Nephron progenitor cell (in vitro differentiated cells): ENCODE data around the gene SPATC1L.

ENCODE experiments used
- DNase-seq: peaks from one replicate; pipeline ENCODE4 v3.0.0; 2021
- H3K27ac Mint-ChIP-seq: 2 replicates; pipeline ENCODE4 v1.8.0; 2021; ENCODE audit warnings: mild to moderate bottlenecking, moderate library complexity, mixed read lengths
- H3K27me3 Mint-ChIP-seq: 2 replicates; pipeline ENCODE4 v1.8.0; 2021; ENCODE audit warnings: mild to moderate bottlenecking, low read depth, mixed read lengths; ENCODE audit not compliant: poor library complexity
- H3K36me3 Mint-ChIP-seq: 2 replicates; pipeline ENCODE4 v1.8.0; 2021; ENCODE audit warnings: low read depth, mixed read lengths
- H3K4me1 Mint-ChIP-seq: 2 replicates; pipeline ENCODE4 v1.8.0; 2021; ENCODE audit warnings: mixed read lengths
- H3K4me3 Mint-ChIP-seq: 2 replicates; pipeline ENCODE4 v1.8.0; 2021; ENCODE audit warnings: mild to moderate bottlenecking, moderate library complexity, mixed read lengths
- H3K9me3 Mint-ChIP-seq: 2 replicates; pipeline ENCODE4 v1.8.0; 2021; ENCODE audit warnings: mild to moderate bottlenecking, moderate library complexity, mixed read lengths
- TF ChIP-seq, protein P1 (sequence below): fragments of 200-600 bp; sonication (generic); IDR thresholded peaks from 2 replicates; pipeline ENCODE4 v1.5.0; 2021; ENCODE audit warnings: antibody characterized with exemption

Gene SPATC1L

DNA sequence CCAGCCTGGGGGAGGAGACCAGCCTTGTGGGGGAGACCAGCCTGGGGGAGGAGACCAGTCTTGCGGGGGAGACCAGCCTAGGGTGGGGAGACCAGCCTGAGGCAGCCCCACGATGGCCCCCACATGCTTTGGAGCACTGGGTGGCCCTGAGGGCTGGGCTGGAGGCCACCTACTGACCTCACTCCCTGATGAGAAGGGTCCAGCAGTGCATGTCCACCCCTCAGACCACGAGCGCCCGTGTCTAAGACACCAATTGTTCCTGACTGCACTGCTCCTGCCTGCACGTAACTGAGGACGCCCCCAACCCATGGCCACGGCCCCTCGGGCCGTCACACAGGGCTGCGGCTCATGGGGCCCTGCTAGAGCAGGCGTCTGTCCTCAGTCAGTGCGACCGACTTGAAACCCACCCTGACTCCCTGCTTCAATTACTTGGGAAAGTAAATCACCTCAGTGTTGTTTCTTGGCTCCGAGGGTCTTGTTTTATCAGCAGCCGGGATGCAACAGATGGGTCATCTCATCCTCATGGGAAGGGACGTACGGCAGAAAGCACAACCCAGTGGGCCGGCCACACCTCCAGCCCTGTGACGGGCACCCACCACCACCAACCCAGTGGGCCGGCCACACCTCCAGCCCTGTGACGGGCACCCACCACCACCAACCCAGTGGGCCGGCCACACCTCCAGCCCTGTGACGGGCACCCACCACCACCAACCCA lies at the start of gene SPATC1L:
Gene SPATC1L, minus strand, starts transcription at position 550 of the 715 bp plus-strand sequence. CDS start 1,643 bp downstream, outside the sequence.
- H3K27ac Mint-ChIP-seq: peak within 1 kb of the TSS; percentile 96
- peak within 1 kb of the TSS; percentile 90 for H3K4me3 Mint-ChIP-seq
- TF ChIP-seq, protein P1, sequence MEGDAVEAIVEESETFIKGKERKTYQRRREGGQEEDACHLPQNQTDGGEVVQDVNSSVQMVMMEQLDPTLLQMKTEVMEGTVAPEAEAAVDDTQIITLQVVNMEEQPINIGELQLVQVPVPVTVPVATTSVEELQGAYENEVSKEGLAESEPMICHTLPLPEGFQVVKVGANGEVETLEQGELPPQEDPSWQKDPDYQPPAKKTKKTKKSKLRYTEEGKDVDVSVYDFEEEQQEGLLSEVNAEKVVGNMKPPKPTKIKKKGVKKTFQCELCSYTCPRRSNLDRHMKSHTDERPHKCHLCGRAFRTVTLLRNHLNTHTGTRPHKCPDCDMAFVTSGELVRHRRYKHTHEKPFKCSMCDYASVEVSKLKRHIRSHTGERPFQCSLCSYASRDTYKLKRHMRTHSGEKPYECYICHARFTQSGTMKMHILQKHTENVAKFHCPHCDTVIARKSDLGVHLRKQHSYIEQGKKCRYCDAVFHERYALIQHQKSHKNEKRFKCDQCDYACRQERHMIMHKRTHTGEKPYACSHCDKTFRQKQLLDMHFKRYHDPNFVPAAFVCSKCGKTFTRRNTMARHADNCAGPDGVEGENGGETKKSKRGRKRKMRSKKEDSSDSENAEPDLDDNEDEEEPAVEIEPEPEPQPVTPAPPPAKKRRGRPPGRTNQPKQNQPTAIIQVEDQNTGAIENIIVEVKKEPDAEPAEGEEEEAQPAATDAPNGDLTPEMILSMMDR: no peak
- no peaks in the 10 kb centered on the region for H3K9me3 Mint-ChIP-seq
- H3K4me1 Mint-ChIP-seq: peaks cover 47% of the 10 kb centered on the region
- H3K27me3 Mint-ChIP-seq: no peaks in the 10 kb centered on the region
- peak; percentile 67 for DNase-seq
- H3K36me3 Mint-ChIP-seq: peaks cover 28% of the 10 kb centered on the region

DNA sequence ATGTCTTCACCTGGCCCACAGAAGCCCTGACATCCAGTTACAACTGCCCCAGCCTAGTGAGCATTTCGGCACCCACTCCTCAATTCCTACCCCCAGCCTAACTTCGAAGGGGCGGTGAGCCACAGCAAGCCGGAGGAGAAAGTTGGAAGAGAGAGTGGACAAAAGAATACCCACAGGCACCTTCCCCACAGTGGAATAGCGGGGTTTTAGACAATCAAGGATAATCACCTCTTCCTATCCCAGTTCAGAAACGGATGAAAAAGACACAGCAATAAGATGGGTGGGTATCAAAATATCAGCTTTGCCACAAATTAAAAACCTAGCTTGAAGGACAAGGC lies 45.6 kb upstream of the SPATC1L start:
- Mint-ChIP-seq H3K4me3 (peak overlapping the region; percentile 89), H3K27ac (peak overlapping the region; percentile 24), H3K27me3 (no peaks in the 10 kb centered on the region), H3K4me1 (peaks cover 45% of the 10 kb centered on the region), H3K9me3 (peaks cover 78% of the 10 kb centered on the region), H3K36me3 (peaks cover 84% of the 10 kb centered on the region)
- TF ChIP-seq, protein P1: no peak
- DNase-seq: no peak

DNA sequence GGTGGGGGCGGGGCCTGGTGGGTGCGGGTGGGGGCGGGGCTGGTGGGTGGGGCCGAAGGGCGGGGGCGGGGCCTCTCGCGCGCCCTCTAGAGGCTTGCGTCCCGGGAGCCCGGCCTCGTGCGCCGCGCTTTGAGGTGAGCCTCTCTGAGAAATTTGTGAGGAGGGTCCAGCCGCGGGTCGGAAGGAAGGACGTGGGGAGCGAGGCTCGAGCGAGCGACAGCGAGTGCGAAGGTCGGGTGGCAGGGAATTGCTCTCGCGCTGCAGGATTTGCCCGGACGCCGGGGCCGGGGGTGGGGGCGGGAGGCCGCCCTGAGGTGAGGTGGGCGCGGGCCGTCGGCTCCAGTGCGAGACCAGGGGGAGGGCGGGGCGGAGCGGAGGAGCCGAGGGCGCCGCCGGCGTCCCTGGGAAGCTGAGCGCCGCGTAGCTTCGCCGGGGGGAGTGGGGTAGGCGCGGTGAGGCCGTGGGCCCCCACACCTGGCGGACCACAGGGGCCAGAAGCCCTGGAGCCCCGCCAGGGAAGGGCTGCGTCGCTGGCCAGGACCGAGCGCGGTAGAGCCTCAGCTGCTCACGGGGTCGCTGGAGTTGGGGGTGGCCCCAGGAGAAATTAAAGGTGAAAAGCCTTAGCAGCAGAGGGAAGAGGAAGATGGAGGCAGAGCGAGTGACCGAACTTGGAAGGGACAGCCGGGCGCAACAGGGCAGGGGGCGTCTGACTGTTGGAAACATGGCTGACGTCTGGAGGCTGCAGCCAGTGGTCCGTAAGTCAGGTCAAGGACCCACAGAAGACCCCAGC lies 45.1 kb upstream of the SPATC1L start:
- TF ChIP-seq, protein P1: peak; percentile 17
- H3K9me3 Mint-ChIP-seq: peaks cover 73% of the 10 kb centered on the region
- H3K27ac Mint-ChIP-seq: peak overlapping the region; percentile 93
- no peaks in the 10 kb centered on the region for H3K27me3 Mint-ChIP-seq
- H3K36me3 Mint-ChIP-seq: peaks cover 79% of the 10 kb centered on the region
- no peak for DNase-seq
- peaks cover 49% of the 10 kb centered on the region for H3K4me1 Mint-ChIP-seq
- peak overlapping the region; percentile 89 for H3K4me3 Mint-ChIP-seq

DNA sequence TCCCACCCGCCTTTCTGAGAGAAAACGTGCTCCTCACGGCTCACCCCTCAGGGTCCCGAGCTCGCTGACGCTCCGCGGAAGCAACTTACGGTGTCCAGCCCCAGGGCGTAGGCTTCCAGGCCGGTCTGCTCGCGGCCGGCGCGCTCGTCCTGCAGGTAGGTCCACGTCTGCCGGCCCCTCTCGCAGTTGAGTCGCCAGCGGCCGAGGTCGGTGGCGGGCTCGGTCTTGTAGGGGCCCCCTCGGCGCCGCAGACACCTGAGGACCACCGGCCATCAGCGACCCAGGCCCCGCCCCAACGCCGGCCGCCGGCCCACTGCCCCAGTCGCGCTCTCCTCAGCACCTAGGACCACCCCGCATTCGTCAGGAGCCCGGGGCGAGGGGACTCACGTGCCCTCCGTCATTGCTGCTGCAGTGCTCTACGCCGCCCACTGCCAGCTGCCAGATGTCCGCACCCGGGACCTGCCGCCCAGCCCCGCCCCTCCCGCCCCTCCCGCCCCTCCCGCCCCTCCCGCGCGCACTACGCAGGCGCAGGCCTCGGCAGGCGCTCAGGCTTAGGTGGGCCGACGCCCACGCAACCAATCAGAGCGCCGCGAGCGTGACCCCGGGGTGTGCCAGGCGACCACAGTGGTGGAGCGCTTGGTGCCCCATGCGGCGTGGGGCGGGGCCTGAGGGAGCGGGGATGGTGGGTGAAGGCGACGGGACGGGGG lies 44.2 kb upstream of the SPATC1L start, which contains the start of gene LSS:
Gene LSS, minus strand, starts transcription at position 430 of the 707 bp plus-strand sequence. Its CDS starts 29 bp downstream, at position 401.
- peaks cover 56% of the 10 kb centered on the region for H3K4me1 Mint-ChIP-seq
- H3K4me3 Mint-ChIP-seq: peak within 1 kb of the TSS; percentile 89
- H3K9me3 Mint-ChIP-seq: peaks cover 65% of the 10 kb centered on the region
- no peaks in the 10 kb centered on the region for H3K27me3 Mint-ChIP-seq
- H3K27ac Mint-ChIP-seq: peak within 1 kb of the TSS; percentile 93
- peaks cover 71% of the 10 kb centered on the region for H3K36me3 Mint-ChIP-seq
- DNase-seq: peak; percentile 98
- TF ChIP-seq, protein P1: no peak

DNA sequence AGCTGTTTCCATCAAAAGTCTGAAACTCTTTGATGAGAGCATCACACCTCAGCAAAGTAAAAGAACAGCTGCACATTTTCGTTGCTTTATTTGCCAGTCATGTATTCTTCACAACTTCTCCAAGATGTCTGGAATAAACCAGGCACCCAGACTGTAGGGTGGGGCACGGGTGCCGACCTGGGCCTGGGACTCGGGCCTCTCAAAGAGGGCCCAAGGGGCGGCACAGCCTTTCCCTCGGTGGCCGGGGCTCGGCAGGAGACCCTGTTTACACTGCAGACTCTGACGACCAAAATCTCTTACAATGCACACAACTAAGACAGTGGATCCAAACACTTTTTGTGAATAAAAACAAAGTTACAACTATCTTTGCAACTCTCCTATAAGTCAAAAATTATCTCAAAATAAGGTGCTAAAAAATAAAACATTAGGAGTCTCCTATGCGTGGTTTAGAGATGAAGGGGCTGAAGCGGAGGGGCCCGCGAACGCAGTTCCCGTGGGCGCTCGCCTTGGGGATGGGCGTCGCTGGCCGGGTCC lies 43.6 kb upstream of the SPATC1L start:
- H3K27me3 Mint-ChIP-seq: no peaks in the 10 kb centered on the region
- no peak overlapping the region for H3K27ac Mint-ChIP-seq
- peaks cover 56% of the 10 kb centered on the region for H3K4me1 Mint-ChIP-seq
- TF ChIP-seq, protein P1: no peak
- peaks cover 65% of the 10 kb centered on the region for H3K36me3 Mint-ChIP-seq
- H3K9me3 Mint-ChIP-seq: peaks cover 58% of the 10 kb centered on the region
- H3K4me3 Mint-ChIP-seq: peak overlapping the region; percentile 84
- no peak for DNase-seq
